ENCODE data around the gene ZSWIM6.

Gene ZSWIM6

GRCh38 chr5:61563401-61563800, 231.3 kb downstream of the ZSWIM6 start:
- H3K27ac ChIP-seq (ENCODE audit: low read depth, low read length, poor library complexity, severe bottlenecking): no peak overlapping the region
- H3K36me3 ChIP-seq (ENCODE audit: insufficient read depth, low read length): no peaks in the 10 kb centered on the region
- H3K9me3 ChIP-seq (ENCODE audit: low read length): no peaks in the 10 kb centered on the region
- no peaks in the 10 kb centered on the region for H3K79me2 ChIP-seq (ENCODE audit: insufficient read depth, low read length)
- H3K27me3 ChIP-seq (ENCODE audit: insufficient read depth, low read length): no peaks in the 10 kb centered on the region
- no peaks in the 10 kb centered on the region for H3K9me2 ChIP-seq (ENCODE audit: low read depth, low read length)
- H4K20me1 ChIP-seq (ENCODE audit: insufficient read depth, low read length): no peaks in the 10 kb centered on the region
- no peak for TF ChIP-seq EZH2 (IDR thresholded peaks at IDR 0.05; ENCODE audit: borderline replicate concordance, low read length)
- no peak for TF ChIP-seq CTCF (IDR thresholded peaks at IDR 0.05; ENCODE audit: low read length)
- no peak overlapping the region for H2AFZ ChIP-seq (ENCODE audit: low read length)
- H3F3A ChIP-seq (ENCODE audit: insufficient read depth, low read length): no peaks in the 10 kb centered on the region
- H3K4me3 ChIP-seq (ENCODE audit: low read depth, low read length, poor library complexity, severe bottlenecking): no peak overlapping the region
- H3K4me1 ChIP-seq (ENCODE audit: insufficient read depth, low read length, severe bottlenecking): no peaks in the 10 kb centered on the region
- H3K9ac ChIP-seq (ENCODE audit: low read length): no peak overlapping the region
- no peak overlapping the region for H3K4me2 ChIP-seq (ENCODE audit: low read length)

GRCh38 chr5:61567337-61567736, 235.3 kb downstream of the ZSWIM6 start:
- H3K27ac ChIP-seq (ENCODE audit: low read depth, low read length, poor library complexity, severe bottlenecking): no peak overlapping the region
- H3K9me2 ChIP-seq (ENCODE audit: low read depth, low read length): no peaks in the 10 kb centered on the region
- H3K9ac ChIP-seq (ENCODE audit: low read length): no peak overlapping the region
- no peaks in the 10 kb centered on the region for H4K20me1 ChIP-seq (ENCODE audit: insufficient read depth, low read length)
- no peaks in the 10 kb centered on the region for H3K4me1 ChIP-seq (ENCODE audit: insufficient read depth, low read length, severe bottlenecking)
- H3K79me2 ChIP-seq (ENCODE audit: insufficient read depth, low read length): no peaks in the 10 kb centered on the region
- TF ChIP-seq CTCF (IDR thresholded peaks at IDR 0.05; ENCODE audit: low read length) (no peak), EZH2 (IDR thresholded peaks at IDR 0.05; ENCODE audit: borderline replicate concordance, low read length) (no peak)
- H2AFZ ChIP-seq (ENCODE audit: low read length): no peak overlapping the region
- no peaks in the 10 kb centered on the region for H3K9me3 ChIP-seq (ENCODE audit: low read length)
- H3K36me3 ChIP-seq (ENCODE audit: insufficient read depth, low read length): no peaks in the 10 kb centered on the region
- no peak overlapping the region for H3K4me3 ChIP-seq (ENCODE audit: low read depth, low read length, poor library complexity, severe bottlenecking)
- H3K4me2 ChIP-seq (ENCODE audit: low read length): no peak overlapping the region
- no peaks in the 10 kb centered on the region for H3F3A ChIP-seq (ENCODE audit: insufficient read depth, low read length)
- no peaks in the 10 kb centered on the region for H3K27me3 ChIP-seq (ENCODE audit: insufficient read depth, low read length)

GRCh38 chr5:61569353-61569752, 237.3 kb downstream of the ZSWIM6 start:
- H3K4me2 ChIP-seq (ENCODE audit: low read length): no peak overlapping the region
- TF ChIP-seq CTCF (IDR thresholded peaks at IDR 0.05; ENCODE audit: low read length): no peak
- TF ChIP-seq EZH2 (IDR thresholded peaks at IDR 0.05; ENCODE audit: borderline replicate concordance, low read length): no peak
- H3K4me3 ChIP-seq (ENCODE audit: low read depth, low read length, poor library complexity, severe bottlenecking): no peak overlapping the region
- H4K20me1 ChIP-seq (ENCODE audit: insufficient read depth, low read length): no peaks in the 10 kb centered on the region
- no peak overlapping the region for H3K27ac ChIP-seq (ENCODE audit: low read depth, low read length, poor library complexity, severe bottlenecking)
- H3K4me1 ChIP-seq (ENCODE audit: insufficient read depth, low read length, severe bottlenecking): no peaks in the 10 kb centered on the region
- H3K9me2 ChIP-seq (ENCODE audit: low read depth, low read length): no peaks in the 10 kb centered on the region
- H3F3A ChIP-seq (ENCODE audit: insufficient read depth, low read length): no peaks in the 10 kb centered on the region
- H3K79me2 ChIP-seq (ENCODE audit: insufficient read depth, low read length): no peaks in the 10 kb centered on the region
- no peaks in the 10 kb centered on the region for H3K27me3 ChIP-seq (ENCODE audit: insufficient read depth, low read length)
- no peak overlapping the region for H3K9ac ChIP-seq (ENCODE audit: low read length)
- H3K36me3 ChIP-seq (ENCODE audit: insufficient read depth, low read length): no peaks in the 10 kb centered on the region
- no peak overlapping the region for H2AFZ ChIP-seq (ENCODE audit: low read length)
- no peaks in the 10 kb centered on the region for H3K9me3 ChIP-seq (ENCODE audit: low read length)
